CD14-positive monocyte (primary cell): ENCODE measurements around the gene DPP10. TPM values are rescaled to one million over a fixed set of nuclear protein-coding genes. Genes with fewer than 3 reads are reported as not detected.

Experiments
- DNase-seq, 3 donors: peaks; one replicate each; pipeline ENCODE4 v3.0.0-alpha.2; 2011 to 2022
- H2AFZ ChIP-seq: 2 replicates; pipeline ENCODE4 v1.6.0; 2012; ENCODE audit warnings: mild to moderate bottlenecking, low read depth, low read length, inconsistent platforms; ENCODE audit not compliant: insufficient read depth, poor library complexity, severe bottlenecking
- H3K27ac ChIP-seq, 2 donors: 1 replicate in 1 of 2; 2 replicates in 1 of 2; pipeline ENCODE4 v1.5.1; 2012 to 2013; ENCODE audit warnings: low read length in 2 of 2, control low read depth in 1 of 2, inconsistent platforms in 1 of 2, low read depth in 1 of 2, mild to moderate bottlenecking in 1 of 2
- H3K27me3 ChIP-seq, 2 donors: one replicate each; pipeline versions ENCODE4 v1.6.0 to v1.6.1; 2011 to 2013; ENCODE audit warnings: low read length in 2 of 2; ENCODE audit not compliant: control insufficient read depth in 2 of 2, insufficient read depth in 2 of 2
- H3K36me3 ChIP-seq, 2 donors: replicated peaks in 1 of 2; 1 replicate in 1 of 2; 2 replicates in 1 of 2; pipeline versions ENCODE4 v1.5.1 to v1.6.1; 2012 to 2013; ENCODE audit warnings: low read length in 2 of 2, control low read depth in 1 of 2, inconsistent platforms in 1 of 2, mild to moderate bottlenecking in 1 of 2; ENCODE audit not compliant: insufficient read depth in 2 of 2, control insufficient read depth in 1 of 2
- H3K4me1 ChIP-seq, 2 donors: 1 replicate in 1 of 2; 2 replicates in 1 of 2; pipeline versions ENCODE4 v1.5.1 to v1.6.1; 2012 to 2013; ENCODE audit warnings: low read length in 2 of 2, control low read depth in 1 of 2, inconsistent platforms in 1 of 2, mild to moderate bottlenecking in 1 of 2, moderate library complexity in 1 of 2; ENCODE audit not compliant: insufficient read depth in 2 of 2, control insufficient read depth in 1 of 2
- H3K4me2 ChIP-seq: replicated peaks from 2 replicates; pipeline ENCODE3; 2012; ENCODE audit warnings: low read length, moderate library complexity, mild to moderate bottlenecking; ENCODE audit not compliant: poor library complexity, severe bottlenecking; ENCODE audit errors: extremely low read depth
- H3K4me3 ChIP-seq, 3 experiments: fragments of 200-600 bp in 1 of 3; sonication (generic) in 1 of 3; replicated peaks in 1 of 3; 1 replicate in 2 of 3; 2 replicates in 1 of 3; pipeline ENCODE4 v1.5.1; 2011 to 2013; ENCODE audit warnings: low read length in 3 of 3, mild to moderate bottlenecking in 3 of 3, control low read depth in 2 of 3, low read depth in 2 of 3, inconsistent platforms in 1 of 3, moderate library complexity in 1 of 3
- H3K79me2 ChIP-seq: 2 replicates; pipeline ENCODE4 v1.6.0; 2012; ENCODE audit warnings: mild to moderate bottlenecking, control low read depth, inconsistent platforms, low read length, moderate library complexity; ENCODE audit not compliant: insufficient read depth
- H3K9ac ChIP-seq: 2 replicates; pipeline ENCODE4 v1.6.0; 2017; ENCODE audit warnings: low read length, mild to moderate bottlenecking; ENCODE audit not compliant: insufficient read depth, poor library complexity, severe bottlenecking
- H3K9me3 ChIP-seq, 2 donors: replicated peaks in 1 of 2; 1 replicate in 1 of 2; 2 replicates in 1 of 2; pipeline versions ENCODE4 v1.5.1 to v1.6.1; 2012 to 2013; ENCODE audit warnings: low read length in 2 of 2, control low read depth in 1 of 2; ENCODE audit not compliant: control insufficient read depth in 1 of 2, insufficient read depth in 1 of 2
- H4K20me1 ChIP-seq: 2 replicates; pipeline ENCODE4 v1.6.0; 2012; ENCODE audit warnings: mild to moderate bottlenecking, low read length, control low read depth, moderate library complexity; ENCODE audit not compliant: insufficient read depth
- H3K27ac Mint-ChIP-seq, 7 donors: one replicate each; pipeline ENCODE4 v1.8.0; 2020; ENCODE audit warnings: mild to moderate bottlenecking in 7 of 7, mixed read lengths in 7 of 7, moderate library complexity in 6 of 7, inconsistent platforms in 2 of 7
- H3K27me3 Mint-ChIP-seq, 3 donors: one replicate each; pipeline ENCODE4 v1.8.0; 2021 to 2022; ENCODE audit warnings: low read depth in 3 of 3, mild to moderate bottlenecking in 3 of 3, mixed read lengths in 3 of 3, moderate library complexity in 3 of 3, inconsistent platforms in 1 of 3
- H3K36me3 Mint-ChIP-seq, 2 donors: one replicate each; pipeline ENCODE4 v1.8.0; 2020; ENCODE audit warnings: mixed read lengths in 2 of 2, inconsistent platforms in 1 of 2, mild to moderate bottlenecking in 1 of 2
- H3K4me1 Mint-ChIP-seq: one replicate; pipeline ENCODE4 v1.8.0; 2020; ENCODE audit warnings: mild to moderate bottlenecking, mixed read lengths
- H3K4me3 Mint-ChIP-seq, 2 donors: one replicate each; pipeline ENCODE4 v1.8.0; 2020; ENCODE audit warnings: mild to moderate bottlenecking in 2 of 2, mixed read lengths in 2 of 2, moderate library complexity in 1 of 2
- H3K9me3 Mint-ChIP-seq, 7 donors: one replicate each; pipeline ENCODE4 v1.8.0; 2020 to 2022; ENCODE audit warnings: mixed read lengths in 7 of 7, mild to moderate bottlenecking in 6 of 7, moderate library complexity in 6 of 7, inconsistent platforms in 2 of 7
- CTCF ChIP-seq: fragments of 200-600 bp; IDR thresholded peaks from one replicate; pipeline ENCODE4 v1.8.0; 2022; ENCODE audit warnings: antibody characterized with exemption, mild to moderate bottlenecking
- whole genome bisulfite sequencing: methylation state at CpG from one replicate; pipeline ENCODE4 v1.1.5; 2013; ENCODE audit warnings: missing lambda C conversion rate; ENCODE audit not compliant: insufficient coverage; 5-methylcytosine and 5-hydroxymethylcytosine counted together
- intact Hi-C, 2 donors: fragments of 100-400 bp; cut with micrococcal nuclease; formaldehyde crosslinking; loops; one replicate each; pipeline versions ENCODE4 v1.15.0 to v1.15.1; 2023
- polyA plus RNA-seq, 3 donors: library from polyadenylated mRNA; depleted of rRNA in 1 of 3; unstranded in 2 of 3; stranded (reverse) in 1 of 3; fragments of 300-500 nt in 2 of 3; fragments of >200 nt in 1 of 3; fragmentation: Illumina TruSeq in 2 of 3; gene quantifications; 1 replicate in 2 of 3; 2 replicates in 1 of 3; pipeline ENCODE4 v1.2.3, GENCODE V29; 2012 to 2021

DPP10 gene
- polyA plus RNA-seq, 3 donors: not detected

GRCh38 chr2:115603285-115603684, 1160.8 kb downstream of the DPP10 start:
- Mint-ChIP-seq H3K27me3 (peaks cover 0 to 2% (median 0%) of the 10 kb centered on the region in 3 donors), H3K4me1 (no peaks in the 10 kb centered on the region)

GRCh38 chr2:115606350-115606749, 1163.9 kb downstream of the DPP10 start:
- Histone ChIP-seq H3K4me1 (no peaks in the 10 kb centered on the region), H3K79me2 (no peaks in the 10 kb centered on the region), H3K9me3 (peaks cover 0 to 5% of the 10 kb centered on the region in 2 donors), H2AFZ (no peak overlapping the region), H3K9ac (no peak overlapping the region), H3K27ac (no peak overlapping the region), H3K4me3 (no peak overlapping the region), H3K4me2 (no peak overlapping the region), H3K36me3 (no peaks in the 10 kb centered on the region), H4K20me1 (no peaks in the 10 kb centered on the region), H3K27me3 (no peaks in the 10 kb centered on the region)
- Mint-ChIP-seq H3K36me3 (no peaks in the 10 kb centered on the region), H3K9me3 (peaks cover 0 to 4% (median 0%) of the 10 kb centered on the region in 7 donors), H3K4me3 (no peak overlapping the region), H3K27me3 (peaks cover 0 to 2% (median 0%) of the 10 kb centered on the region in 3 donors), H3K4me1 (no peaks in the 10 kb centered on the region), H3K27ac (no peak overlapping the region)
- DNase-seq: no peak
- intact Hi-C loops: no loop called here
- TF ChIP-seq CTCF: no peak
- WGBS: 80% methylated on average over 1 of the region's 1 CpG

More at GRCh38 chr2:115603285-115603684, 1160.8 kb downstream of the DPP10 start:
- intact Hi-C loops: no loop called here
- H3K4me2 ChIP-seq: no peak overlapping the region
- no peak for TF ChIP-seq CTCF
- no peak overlapping the region for H2AFZ ChIP-seq
- H4K20me1 ChIP-seq: no peaks in the 10 kb centered on the region
- no peak for DNase-seq
- no peak overlapping the region for H3K4me3 ChIP-seq
- H3K4me1 ChIP-seq: no peaks in the 10 kb centered on the region
- no peaks in the 10 kb centered on the region for H3K36me3 ChIP-seq
- Mint-ChIP-seq H3K4me3 (no peak overlapping the region), H3K27ac (no peak overlapping the region), H3K36me3 (no peaks in the 10 kb centered on the region), H3K9me3 (peaks cover 0 to 4% (median 0%) of the 10 kb centered on the region in 7 donors)
- peaks cover 0 to 2% of the 10 kb centered on the region in 2 donors for H3K9me3 ChIP-seq
- H3K79me2 ChIP-seq: no peaks in the 10 kb centered on the region
- H3K27ac ChIP-seq: no peak overlapping the region
- 83% methylated on average over 1 of the region's 7 CpGs for WGBS
- H3K27me3 ChIP-seq: no peaks in the 10 kb centered on the region
- H3K9ac ChIP-seq: no peak overlapping the region
